ENCODE measurements around the gene RTN4RL2.
A peak's percentile ranks its signal among the peaks of the same experiment; 100 is the strongest.

The RTN4RL2 gene

DNA sequence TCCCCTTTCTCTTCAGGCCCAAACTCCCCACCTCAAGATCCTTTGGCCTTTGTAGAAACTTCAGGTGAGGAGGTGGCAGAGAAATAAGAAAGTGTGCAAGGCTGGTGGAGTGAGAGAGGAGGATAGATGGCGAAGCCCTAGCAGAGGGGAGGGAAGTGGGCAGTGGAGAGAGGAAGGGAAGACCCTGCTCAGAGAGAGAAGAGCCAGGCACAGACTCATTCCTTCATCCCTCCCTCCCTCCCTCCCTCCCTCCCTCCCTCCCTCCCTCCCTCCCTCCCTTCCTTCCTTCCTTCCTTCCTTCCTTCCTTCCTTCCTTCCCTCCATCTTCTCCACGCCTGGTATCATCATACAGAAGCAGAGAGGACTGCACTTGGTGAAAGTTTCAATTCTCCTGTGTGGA is 21.0 kb downstream of the RTN4RL2 start:
- Histone ChIP-seq H3K4me3 (ENCODE audit: low read length) (no peak overlapping the region), H3K36me3 (ENCODE audit: control insufficient read depth, insufficient read depth, low read length) (peaks cover 9% of the 10 kb centered on the region), H3K27ac (ENCODE audit: low read depth, low read length) (no peak overlapping the region), H3K4me1 (ENCODE audit: control insufficient read depth, insufficient read depth, low read length) (no peaks in the 10 kb centered on the region), H3K27me3 (ENCODE audit: control insufficient read depth, insufficient read depth, low read length) (peaks cover 12% of the 10 kb centered on the region), H3K9ac (ENCODE audit: low read length) (no peak overlapping the region)

DNA sequence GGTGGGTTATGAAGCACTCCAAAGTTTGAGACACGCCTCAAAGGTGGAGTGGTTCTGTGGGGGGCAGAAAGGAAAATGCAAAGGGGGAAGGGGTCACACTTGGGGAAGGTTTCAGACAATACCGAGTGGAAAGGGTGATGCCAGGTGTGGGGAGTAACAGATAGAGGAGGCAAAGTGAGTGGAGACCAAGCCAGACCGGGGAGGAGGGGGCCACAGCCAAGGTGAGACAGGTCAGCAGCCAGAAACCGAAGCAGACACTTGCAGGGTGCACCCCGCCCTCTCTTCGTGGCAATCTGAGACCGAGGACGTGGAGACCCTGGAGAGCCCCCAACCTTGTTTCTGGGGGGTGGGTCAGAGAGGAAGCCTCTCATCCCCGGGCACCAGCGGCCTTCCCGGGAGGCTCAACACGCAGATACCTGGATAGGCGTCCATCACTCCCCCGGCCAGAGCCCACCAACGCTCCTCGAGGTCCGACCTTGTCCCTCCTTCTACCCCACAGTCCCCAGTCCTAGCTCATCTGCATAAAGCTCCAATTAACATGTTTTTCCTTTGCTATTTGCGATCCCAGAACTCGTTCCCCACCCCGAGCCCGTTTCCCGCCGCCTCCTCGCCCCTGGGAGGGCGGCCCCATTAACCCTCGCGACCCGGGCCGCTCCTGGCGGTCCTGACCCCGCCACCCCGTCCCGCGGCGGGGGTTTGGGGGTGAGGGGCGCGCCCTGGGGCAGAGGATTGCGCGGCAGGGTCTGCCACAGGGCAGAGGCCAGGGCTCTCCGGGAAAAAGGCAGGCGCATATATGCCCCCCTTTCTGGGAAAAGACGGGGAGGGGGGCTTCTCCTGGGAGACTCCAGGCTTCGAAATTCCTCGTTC is 21.8 kb downstream of the RTN4RL2 start:
- H3K9ac ChIP-seq (ENCODE audit: low read length): no peak overlapping the region
- H3K36me3 ChIP-seq (ENCODE audit: control insufficient read depth, insufficient read depth, low read length): peaks cover 12% of the 10 kb centered on the region
- peaks cover 12% of the 10 kb centered on the region for H3K27me3 ChIP-seq (ENCODE audit: control insufficient read depth, insufficient read depth, low read length)
- H3K4me1 ChIP-seq (ENCODE audit: control insufficient read depth, insufficient read depth, low read length): no peaks in the 10 kb centered on the region
- H3K4me3 ChIP-seq (ENCODE audit: low read length): no peak overlapping the region
- H3K27ac ChIP-seq (ENCODE audit: low read depth, low read length): no peak overlapping the region

DNA sequence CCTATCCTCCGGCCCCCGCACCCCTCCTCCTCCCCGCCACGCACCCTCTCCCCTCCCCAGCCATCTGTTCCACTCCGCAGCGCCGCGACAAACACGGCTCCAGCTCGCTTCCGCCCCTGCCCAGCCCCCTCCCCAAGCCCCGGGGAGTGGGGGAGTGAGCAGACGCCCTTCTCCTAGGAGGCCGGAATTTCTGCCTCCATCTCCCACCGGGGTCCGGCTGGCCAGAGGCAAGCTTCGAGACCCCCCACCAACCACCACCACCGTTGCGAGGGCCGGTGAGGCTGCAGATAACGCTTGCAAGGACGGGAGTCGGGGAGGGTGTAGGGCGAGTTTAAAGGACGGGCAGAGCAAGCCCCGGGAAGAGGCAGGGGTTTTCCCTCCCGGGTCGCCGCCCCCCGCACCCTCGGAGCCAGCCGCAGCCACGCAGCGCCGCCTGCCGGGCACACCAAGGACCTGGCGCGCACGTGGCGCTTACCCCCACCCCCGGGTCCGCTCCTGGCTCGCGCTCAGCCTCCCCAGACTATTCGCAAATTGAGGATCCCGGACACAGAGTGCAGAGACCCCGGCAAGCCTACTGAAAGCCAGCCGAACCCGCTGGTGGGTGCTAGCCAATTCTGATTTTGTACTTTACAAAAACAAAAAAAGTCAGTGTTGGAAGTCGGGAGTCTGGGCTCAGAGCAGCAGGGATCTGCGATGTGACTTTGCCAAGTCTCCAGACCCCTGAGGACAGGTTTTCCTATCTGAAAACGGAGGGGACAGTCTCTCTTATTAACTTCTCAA is 22.6 kb downstream of the RTN4RL2 start:
- Histone ChIP-seq H3K4me1 (ENCODE audit: control insufficient read depth, insufficient read depth, low read length) (no peaks in the 10 kb centered on the region), H3K27ac (ENCODE audit: low read depth, low read length) (no peak overlapping the region), H3K36me3 (ENCODE audit: control insufficient read depth, insufficient read depth, low read length) (peaks cover 12% of the 10 kb centered on the region), H3K9ac (ENCODE audit: low read length) (no peak overlapping the region), H3K27me3 (ENCODE audit: control insufficient read depth, insufficient read depth, low read length) (peaks cover 12% of the 10 kb centered on the region), H3K4me3 (ENCODE audit: low read length) (peak overlapping the region; percentile 33)

DNA sequence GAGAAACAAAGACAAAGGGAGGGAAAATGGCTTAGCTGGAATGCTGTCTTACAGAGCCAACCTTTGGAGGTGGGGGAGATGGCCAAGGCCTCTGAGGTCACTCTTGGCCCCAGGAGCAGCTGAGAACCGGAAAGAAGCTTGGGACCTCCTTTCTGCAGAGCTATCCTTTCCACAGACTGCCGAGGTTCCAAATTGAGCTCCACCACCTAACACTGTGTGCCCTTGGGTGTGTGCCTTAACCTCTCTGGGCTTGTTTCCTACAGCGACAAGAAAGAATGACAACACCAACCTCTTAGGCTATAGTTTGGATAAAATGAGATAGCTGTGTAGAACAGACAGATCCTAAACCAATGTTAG is 23.2 kb downstream of the RTN4RL2 start:
- peaks cover 12% of the 10 kb centered on the region for H3K27me3 ChIP-seq (ENCODE audit: control insufficient read depth, insufficient read depth, low read length)
- H3K4me1 ChIP-seq (ENCODE audit: control insufficient read depth, insufficient read depth, low read length): no peaks in the 10 kb centered on the region
- H3K9ac ChIP-seq (ENCODE audit: low read length): no peak overlapping the region
- H3K27ac ChIP-seq (ENCODE audit: low read depth, low read length): no peak overlapping the region
- H3K4me3 ChIP-seq (ENCODE audit: low read length): no peak overlapping the region
- H3K36me3 ChIP-seq (ENCODE audit: control insufficient read depth, insufficient read depth, low read length): peaks cover 13% of the 10 kb centered on the region

DNA sequence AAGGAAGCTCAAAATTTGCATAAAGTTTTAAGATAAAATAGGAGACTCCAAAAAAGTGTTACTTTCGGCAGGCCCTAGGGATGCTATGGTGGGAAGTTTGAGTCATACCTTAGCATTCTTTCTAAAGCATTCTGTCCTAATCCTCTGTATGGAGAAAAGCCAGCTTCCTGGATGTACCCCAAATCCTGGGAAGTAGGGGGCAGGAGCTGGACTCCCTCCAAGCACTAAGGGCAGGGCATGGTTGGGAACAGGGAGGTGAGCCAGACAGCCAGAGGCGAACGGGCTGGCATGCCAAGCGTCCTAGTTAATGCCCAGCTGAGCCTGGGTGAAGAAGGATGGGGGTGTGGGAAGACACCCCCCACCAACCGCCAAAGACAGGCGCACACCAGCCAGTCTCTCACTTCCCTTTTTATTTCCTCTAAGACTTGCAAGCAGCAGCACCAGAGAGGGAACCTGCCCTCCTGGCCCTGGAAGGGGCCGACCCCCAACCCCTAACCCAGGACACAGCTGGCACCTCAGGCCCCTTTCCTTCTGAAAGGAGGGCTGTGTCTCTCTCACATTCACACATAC is 23.9 kb downstream of the RTN4RL2 start:
- Histone ChIP-seq H3K4me1 (ENCODE audit: control insufficient read depth, insufficient read depth, low read length) (no peaks in the 10 kb centered on the region), H3K9ac (ENCODE audit: low read length) (no peak overlapping the region), H3K4me3 (ENCODE audit: low read length) (no peak overlapping the region), H3K27ac (ENCODE audit: low read depth, low read length) (no peak overlapping the region), H3K27me3 (ENCODE audit: control insufficient read depth, insufficient read depth, low read length) (peaks cover 10% of the 10 kb centered on the region), H3K36me3 (ENCODE audit: control insufficient read depth, insufficient read depth, low read length) (peaks cover 20% of the 10 kb centered on the region)

DNA sequence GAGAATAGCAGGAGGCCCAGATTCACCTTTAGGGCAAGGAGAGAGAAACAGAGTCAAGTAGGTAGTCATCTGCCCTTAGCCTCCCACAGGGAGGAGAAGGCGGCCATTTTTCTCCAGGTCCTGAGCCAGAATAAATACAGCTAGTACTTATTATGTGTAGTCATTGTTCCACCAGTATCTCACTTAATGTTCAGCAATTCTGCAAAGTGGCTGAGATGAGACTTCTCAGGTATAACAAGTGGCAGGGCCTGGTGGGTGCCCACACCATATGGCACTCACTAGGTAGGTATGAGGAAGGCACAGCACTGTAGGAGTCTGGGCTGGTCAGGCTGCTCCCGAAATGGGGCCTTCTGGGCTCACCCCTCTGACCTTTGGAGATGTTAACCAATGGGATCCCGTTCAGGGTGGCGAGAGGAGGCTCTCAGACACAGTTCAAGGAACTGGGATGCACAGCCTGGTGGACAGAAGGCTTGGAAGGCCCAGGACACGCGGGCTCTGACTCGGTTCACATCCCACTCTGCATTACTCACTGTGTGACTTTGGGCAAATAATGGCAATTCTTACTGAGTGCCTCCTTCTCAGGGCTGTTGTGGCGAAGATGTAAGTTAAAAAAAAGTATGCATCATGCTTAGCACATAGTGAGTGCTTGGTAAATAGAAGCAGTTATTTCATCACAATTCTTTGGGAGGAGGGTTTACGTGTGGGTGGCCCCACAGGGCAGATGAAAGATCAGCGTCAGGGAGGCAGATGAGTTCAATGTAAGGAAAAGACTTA is 25.1 kb downstream of the RTN4RL2 start:
- no peak overlapping the region for H3K9ac ChIP-seq (ENCODE audit: low read length)
- no peak overlapping the region for H3K4me3 ChIP-seq (ENCODE audit: low read length)
- no peak overlapping the region for H3K27ac ChIP-seq (ENCODE audit: low read depth, low read length)
- H3K27me3 ChIP-seq (ENCODE audit: control insufficient read depth, insufficient read depth, low read length): peaks cover 10% of the 10 kb centered on the region
- no peaks in the 10 kb centered on the region for H3K4me1 ChIP-seq (ENCODE audit: control insufficient read depth, insufficient read depth, low read length)
- H3K36me3 ChIP-seq (ENCODE audit: control insufficient read depth, insufficient read depth, low read length): peaks cover 24% of the 10 kb centered on the region

DNA sequence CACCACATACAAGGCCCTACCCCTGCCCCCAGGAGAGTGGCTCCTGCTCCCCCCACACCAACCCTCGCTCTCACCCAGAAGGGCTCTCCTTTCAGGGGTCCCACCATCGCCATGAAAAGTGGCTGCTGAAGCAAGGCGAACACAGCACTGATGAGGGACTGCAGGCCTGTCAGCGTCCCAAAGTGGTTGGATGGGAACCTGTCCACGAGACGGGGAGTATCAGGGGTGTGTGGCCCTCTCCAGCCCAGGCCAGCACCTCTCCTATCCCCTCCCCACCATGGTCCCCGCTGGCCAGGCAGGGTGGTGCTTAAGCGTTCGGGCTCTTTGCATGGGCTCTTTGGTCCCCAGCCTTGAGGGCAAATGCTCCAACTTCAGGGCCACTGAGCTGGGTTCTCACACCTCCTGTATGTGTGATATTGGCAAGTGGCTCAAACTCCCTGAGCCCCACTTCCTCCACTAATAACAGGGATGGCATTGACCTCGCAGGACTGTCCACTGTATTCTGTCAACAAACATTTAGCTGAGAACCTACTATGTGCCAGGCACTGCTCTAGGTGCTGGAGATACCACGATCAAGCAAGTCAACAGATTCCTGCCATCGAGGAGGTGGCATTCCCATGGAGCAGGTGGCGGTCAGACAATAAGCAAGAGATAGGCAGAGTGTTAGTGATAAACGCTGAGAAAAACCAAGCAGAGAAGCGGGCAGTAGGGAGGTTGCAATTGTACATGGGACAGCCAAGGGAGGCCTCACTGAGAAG is 26.9 kb downstream of the RTN4RL2 start:
- peaks cover 10% of the 10 kb centered on the region for H3K27me3 ChIP-seq (ENCODE audit: control insufficient read depth, insufficient read depth, low read length)
- H3K36me3 ChIP-seq (ENCODE audit: control insufficient read depth, insufficient read depth, low read length): peaks cover 33% of the 10 kb centered on the region
- H3K9ac ChIP-seq (ENCODE audit: low read length): no peak overlapping the region
- no peak overlapping the region for H3K4me3 ChIP-seq (ENCODE audit: low read length)
- H3K27ac ChIP-seq (ENCODE audit: low read depth, low read length): no peak overlapping the region
- H3K4me1 ChIP-seq (ENCODE audit: control insufficient read depth, insufficient read depth, low read length): no peaks in the 10 kb centered on the region

DNA sequence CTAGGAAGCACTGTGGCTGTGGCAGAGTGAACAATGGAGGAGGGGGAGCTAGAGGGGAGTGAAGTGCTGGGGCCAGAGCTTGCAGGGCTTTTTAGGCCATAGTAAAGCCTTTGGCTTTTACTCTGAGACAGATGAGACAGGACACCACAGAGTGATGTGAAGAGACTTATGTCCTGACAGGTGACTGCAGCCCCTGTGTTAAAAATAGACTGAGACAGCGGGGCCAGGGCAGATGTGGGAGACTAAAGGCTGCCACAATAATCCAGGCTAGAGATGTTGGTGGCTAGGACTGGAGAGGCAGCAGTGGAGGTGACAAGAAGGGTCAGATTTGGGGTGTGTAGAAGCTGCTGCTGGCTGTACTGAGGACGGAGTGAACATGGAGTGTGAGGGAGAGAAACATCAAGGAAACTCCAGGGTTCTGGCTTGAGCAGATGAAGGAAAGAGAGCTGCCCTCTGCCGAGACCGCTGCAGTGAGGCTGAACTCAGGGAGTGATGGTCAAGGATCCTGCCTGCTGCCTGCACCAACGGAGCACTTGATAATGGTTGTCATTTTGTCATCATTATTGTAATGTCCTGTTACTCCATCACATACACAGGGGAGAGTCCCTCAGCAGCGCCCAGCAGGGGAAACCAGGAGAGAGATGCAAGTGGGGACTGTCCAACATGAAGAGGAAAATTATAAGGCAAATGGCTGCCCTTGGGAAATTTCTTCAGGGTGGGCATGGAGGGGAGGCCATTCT is 27.8 kb downstream of the RTN4RL2 start:
- peaks cover 33% of the 10 kb centered on the region for H3K36me3 ChIP-seq (ENCODE audit: control insufficient read depth, insufficient read depth, low read length)
- no peak overlapping the region for H3K27ac ChIP-seq (ENCODE audit: low read depth, low read length)
- H3K9ac ChIP-seq (ENCODE audit: low read length): no peak overlapping the region
- no peaks in the 10 kb centered on the region for H3K4me1 ChIP-seq (ENCODE audit: control insufficient read depth, insufficient read depth, low read length)
- peaks cover 6% of the 10 kb centered on the region for H3K27me3 ChIP-seq (ENCODE audit: control insufficient read depth, insufficient read depth, low read length)
- H3K4me3 ChIP-seq (ENCODE audit: low read length): no peak overlapping the region

DNA sequence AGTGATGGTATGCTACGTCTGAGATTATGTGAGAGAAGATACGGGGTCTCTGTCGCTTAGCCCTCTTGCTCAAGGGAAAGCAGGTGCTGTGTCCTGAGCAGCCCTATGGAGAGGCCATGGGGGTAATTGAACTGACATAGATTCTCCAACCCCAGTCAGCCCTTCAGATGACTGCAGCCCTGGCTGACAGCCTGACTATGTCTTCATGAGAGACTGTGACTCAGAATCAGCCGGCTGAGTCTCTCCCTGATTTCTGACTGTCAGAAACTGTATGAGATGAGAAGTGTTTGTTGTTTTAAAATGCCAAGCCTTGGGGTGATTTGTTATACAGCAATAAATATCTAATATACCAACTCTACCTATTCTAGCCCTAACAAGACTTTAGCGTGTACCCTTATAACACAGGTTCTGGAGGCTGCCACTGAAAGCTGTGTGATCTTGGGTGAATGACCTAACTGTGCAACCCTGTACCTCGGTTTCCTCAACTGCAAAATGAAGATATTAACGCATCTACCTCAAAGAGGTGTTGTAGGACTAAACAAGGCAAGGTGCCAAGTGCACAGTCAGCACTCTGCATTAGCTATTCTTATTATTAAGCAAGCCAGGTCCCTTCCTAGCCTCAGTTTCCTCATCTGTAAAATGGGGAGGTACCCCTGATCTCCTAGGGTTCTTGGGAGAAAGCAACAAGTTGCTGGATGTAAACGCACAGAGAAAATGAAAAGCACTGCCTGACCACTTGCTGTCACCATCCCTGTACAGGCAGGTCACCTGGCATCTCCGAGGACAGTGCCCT is 30.3 kb downstream of the RTN4RL2 start:
- Histone ChIP-seq H3K27ac (ENCODE audit: low read depth, low read length) (no peak overlapping the region), H3K4me3 (ENCODE audit: low read length) (no peak overlapping the region), H3K27me3 (ENCODE audit: control insufficient read depth, insufficient read depth, low read length) (no peaks in the 10 kb centered on the region), H3K36me3 (ENCODE audit: control insufficient read depth, insufficient read depth, low read length) (peaks cover 29% of the 10 kb centered on the region), H3K4me1 (ENCODE audit: control insufficient read depth, insufficient read depth, low read length) (no peaks in the 10 kb centered on the region), H3K9ac (ENCODE audit: low read length) (no peak overlapping the region)

DNA sequence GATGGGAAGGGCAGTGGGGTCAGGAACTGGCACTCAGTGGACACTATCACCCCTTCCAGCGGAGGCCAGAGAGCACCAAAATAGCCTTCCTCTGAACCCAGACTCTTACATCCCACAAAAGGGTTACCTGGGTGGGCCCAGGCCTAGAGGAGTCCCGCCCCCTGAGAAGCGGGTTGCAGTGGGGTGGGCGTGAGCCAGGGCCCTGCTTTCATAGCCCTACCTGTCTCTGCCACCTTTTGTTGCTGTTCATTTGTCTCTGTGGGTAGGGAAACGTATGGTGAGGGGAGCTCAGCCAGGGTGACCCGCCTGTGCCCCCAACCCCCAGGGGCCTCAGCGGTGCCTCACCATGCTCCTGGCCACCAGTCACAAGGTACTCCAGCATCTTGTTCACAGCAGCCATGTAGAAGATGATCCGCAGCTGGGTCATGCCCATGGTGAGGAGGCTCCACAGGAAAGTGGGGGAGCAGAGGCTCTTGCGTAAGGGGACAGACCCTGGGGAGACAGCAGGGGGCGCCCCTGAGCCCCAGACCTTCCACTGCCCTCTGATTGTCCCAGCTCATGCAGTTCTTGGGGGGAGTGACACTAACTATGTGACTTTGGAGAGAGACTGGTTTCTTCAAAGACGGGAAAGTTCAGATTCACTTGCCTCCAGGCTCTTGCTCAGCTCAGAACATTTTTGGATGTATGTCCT is 31.2 kb downstream of the RTN4RL2 start:
- H3K36me3 ChIP-seq (ENCODE audit: control insufficient read depth, insufficient read depth, low read length): peaks cover 26% of the 10 kb centered on the region
- H3K4me3 ChIP-seq (ENCODE audit: low read length): no peak overlapping the region
- H3K27ac ChIP-seq (ENCODE audit: low read depth, low read length): no peak overlapping the region
- no peak overlapping the region for H3K9ac ChIP-seq (ENCODE audit: low read length)
- no peaks in the 10 kb centered on the region for H3K4me1 ChIP-seq (ENCODE audit: control insufficient read depth, insufficient read depth, low read length)
- H3K27me3 ChIP-seq (ENCODE audit: control insufficient read depth, insufficient read depth, low read length): no peaks in the 10 kb centered on the region

All from rectal smooth muscle tissue (tissue), 1 donor.